ENCODE results near the gene QKI.
"Not testable (repeated sequence)": the region's sequence is repeated elsewhere in the genome, so short reads cannot be mapped to it uniquely, and the experiment has no call there.

QKI gene

DNA sequence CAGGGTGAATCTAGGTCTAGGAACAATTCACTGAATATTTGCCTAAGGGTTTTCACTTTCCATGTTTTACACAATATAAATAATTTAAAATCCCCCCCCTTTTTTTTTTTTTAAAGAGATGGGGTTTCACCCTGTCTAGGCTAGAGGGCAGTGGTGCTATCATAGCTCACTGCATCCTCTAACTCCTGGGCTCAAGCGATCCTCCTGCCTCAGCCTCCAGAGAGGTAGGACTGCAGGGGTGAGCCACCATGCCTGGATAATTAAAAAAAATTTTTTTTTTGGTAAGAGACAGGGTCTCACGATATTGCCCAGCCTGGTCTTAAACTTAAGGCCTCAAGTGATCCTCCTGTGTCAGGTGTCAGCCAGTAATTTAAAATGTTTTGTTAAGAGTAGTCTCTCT, 17.8 kb downstream of the QKI start:
- peaks cover 4% of the 10 kb centered on the region for H3K4me1 ChIP-seq
- TF ChIP-seq, protein P1, sequence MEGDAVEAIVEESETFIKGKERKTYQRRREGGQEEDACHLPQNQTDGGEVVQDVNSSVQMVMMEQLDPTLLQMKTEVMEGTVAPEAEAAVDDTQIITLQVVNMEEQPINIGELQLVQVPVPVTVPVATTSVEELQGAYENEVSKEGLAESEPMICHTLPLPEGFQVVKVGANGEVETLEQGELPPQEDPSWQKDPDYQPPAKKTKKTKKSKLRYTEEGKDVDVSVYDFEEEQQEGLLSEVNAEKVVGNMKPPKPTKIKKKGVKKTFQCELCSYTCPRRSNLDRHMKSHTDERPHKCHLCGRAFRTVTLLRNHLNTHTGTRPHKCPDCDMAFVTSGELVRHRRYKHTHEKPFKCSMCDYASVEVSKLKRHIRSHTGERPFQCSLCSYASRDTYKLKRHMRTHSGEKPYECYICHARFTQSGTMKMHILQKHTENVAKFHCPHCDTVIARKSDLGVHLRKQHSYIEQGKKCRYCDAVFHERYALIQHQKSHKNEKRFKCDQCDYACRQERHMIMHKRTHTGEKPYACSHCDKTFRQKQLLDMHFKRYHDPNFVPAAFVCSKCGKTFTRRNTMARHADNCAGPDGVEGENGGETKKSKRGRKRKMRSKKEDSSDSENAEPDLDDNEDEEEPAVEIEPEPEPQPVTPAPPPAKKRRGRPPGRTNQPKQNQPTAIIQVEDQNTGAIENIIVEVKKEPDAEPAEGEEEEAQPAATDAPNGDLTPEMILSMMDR (IDR thresholded peaks at IDR 0.05): no peak

DNA sequence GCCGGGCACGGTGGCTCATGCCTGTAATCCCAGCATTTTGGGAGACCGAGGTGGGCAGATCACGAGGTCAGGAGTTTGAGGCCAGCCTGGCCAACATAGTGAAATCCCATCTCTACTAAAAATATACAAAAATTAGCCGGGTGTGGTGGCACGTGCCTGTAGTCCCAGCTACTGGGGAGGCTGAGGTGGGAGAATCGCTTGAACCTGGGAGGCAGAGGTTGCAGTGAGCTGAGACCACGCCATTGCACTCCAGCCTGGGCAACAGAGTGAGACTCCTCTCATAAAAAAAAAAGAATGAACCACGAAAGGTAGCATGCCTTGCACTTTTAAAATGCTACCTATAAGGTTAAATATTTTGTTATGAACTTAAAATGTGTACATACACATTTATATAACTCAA, 19.0 kb downstream of the QKI start:
- not testable (repeated sequence) for H3K4me2 ChIP-seq (ENCODE audit: low read length); H3K4me3 ChIP-seq (ENCODE audit: low read depth, low read length); H2AFZ ChIP-seq; H3K36me3 ChIP-seq (ENCODE audit: control insufficient read depth, insufficient read depth, low read length); H3K4me1 ChIP-seq; H3K27ac ChIP-seq; H3K9me3 ChIP-seq (ENCODE audit: control insufficient read depth, low read length); H3K27me3 ChIP-seq (ENCODE audit: control insufficient read depth, insufficient read depth, low read length); H3K9ac ChIP-seq
- peaks cover 47% of the 10 kb centered on the region for H3K79me2 ChIP-seq

More for the DNA sequence above, 17.8 kb downstream of the QKI start:
- Histone ChIP-seq H3K36me3 (ENCODE audit: control insufficient read depth, insufficient read depth, low read length) (no peaks in the 10 kb centered on the region), H3K9me3 (ENCODE audit: control insufficient read depth, low read length) (no peaks in the 10 kb centered on the region), H3K79me2 (peaks cover 43% of the 10 kb centered on the region), H2AFZ (no peak overlapping the region), H3K27me3 (ENCODE audit: control insufficient read depth, insufficient read depth, low read length) (no peaks in the 10 kb centered on the region), H3K9ac (no peak overlapping the region), H3K4me3 (ENCODE audit: low read depth, low read length) (no peak overlapping the region), H3K27ac (no peak overlapping the region), H3K4me2 (ENCODE audit: low read length) (no peak overlapping the region)

DNA sequence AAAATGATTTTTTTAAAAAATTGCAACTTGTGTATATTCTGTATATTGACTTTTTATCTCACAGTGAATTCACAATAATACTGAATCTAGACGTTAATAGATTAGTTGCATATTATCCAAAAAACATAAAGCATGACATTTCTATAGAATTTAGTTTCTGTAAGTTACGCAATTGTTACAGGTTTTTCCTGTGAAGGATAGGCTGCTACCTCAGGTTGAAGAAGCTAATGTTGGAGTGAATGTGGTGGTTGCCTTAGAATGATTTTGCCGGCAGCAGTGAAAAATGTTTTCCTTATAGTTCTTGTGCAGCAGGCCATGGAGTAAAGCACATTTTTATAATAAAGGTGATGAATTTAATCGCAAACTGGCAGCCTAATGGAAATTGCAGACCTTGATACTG, 20.5 kb downstream of the QKI start:
- Histone ChIP-seq H3K27me3 (ENCODE audit: control insufficient read depth, insufficient read depth, low read length) (no peaks in the 10 kb centered on the region), H3K79me2 (peaks cover 52% of the 10 kb centered on the region), H2AFZ (no peak overlapping the region), H3K9ac (no peak overlapping the region), H3K4me2 (ENCODE audit: low read length) (no peak overlapping the region), H3K36me3 (ENCODE audit: control insufficient read depth, insufficient read depth, low read length) (no peaks in the 10 kb centered on the region), H3K9me3 (ENCODE audit: control insufficient read depth, low read length) (no peaks in the 10 kb centered on the region), H3K4me3 (ENCODE audit: low read depth, low read length) (no peak overlapping the region), H3K4me1 (no peaks in the 10 kb centered on the region), H3K27ac (no peak overlapping the region)
- TF ChIP-seq, protein P1 (IDR thresholded peaks at IDR 0.05): no peak

DNA sequence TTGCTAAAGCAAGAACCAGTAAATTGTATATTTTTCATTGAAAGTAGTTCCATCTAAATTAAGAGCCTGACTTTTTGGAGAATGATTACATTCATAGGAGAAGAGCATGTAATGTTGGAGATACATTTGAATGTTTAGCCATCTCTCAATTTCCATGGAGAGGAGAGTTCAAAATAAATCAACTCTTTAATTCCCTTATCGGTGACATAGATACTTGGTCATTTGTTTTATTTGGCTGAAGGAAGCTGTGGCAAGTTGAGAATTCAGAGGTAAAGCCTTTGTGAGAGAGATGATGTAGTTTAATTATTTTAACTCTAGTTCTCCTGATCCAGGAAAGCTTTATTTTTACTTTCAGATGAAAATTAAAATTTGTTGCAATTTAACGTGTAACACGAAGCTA, 22.3 kb downstream of the QKI start:
- Histone ChIP-seq H3K27me3 (ENCODE audit: control insufficient read depth, insufficient read depth, low read length) (no peaks in the 10 kb centered on the region), H3K27ac (no peak overlapping the region), H3K4me3 (ENCODE audit: low read depth, low read length) (no peak overlapping the region), H2AFZ (no peak overlapping the region), H3K36me3 (ENCODE audit: control insufficient read depth, insufficient read depth, low read length) (no peaks in the 10 kb centered on the region), H3K4me2 (ENCODE audit: low read length) (no peak overlapping the region), H3K4me1 (no peaks in the 10 kb centered on the region), H3K9ac (no peak overlapping the region), H3K79me2 (peaks cover 52% of the 10 kb centered on the region), H3K9me3 (ENCODE audit: control insufficient read depth, low read length) (no peaks in the 10 kb centered on the region)
- TF ChIP-seq, protein P1 (IDR thresholded peaks at IDR 0.05): no peak

DNA sequence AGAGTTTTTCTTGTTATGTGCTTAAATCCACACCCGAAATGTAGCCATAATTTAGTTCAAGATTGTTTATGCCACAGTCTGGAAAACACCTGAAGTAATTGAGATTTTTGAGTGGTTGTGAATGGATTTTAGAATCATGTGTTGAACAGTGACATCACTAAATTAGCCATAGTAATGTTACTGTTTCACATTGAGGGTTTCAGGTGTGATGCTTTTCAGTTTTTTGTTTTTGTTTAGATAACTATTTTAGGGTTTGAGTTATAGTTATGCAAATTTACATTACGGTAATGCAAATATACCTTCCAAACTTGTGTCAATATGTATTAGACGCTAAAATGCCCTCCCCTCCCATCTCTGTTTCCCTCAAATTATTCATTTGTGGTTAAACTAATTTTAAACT, 22.9 kb downstream of the QKI start:
- Histone ChIP-seq H3K4me3 (ENCODE audit: low read depth, low read length) (no peak overlapping the region), H3K4me1 (no peaks in the 10 kb centered on the region), H3K4me2 (ENCODE audit: low read length) (no peak overlapping the region), H3K27ac (no peak overlapping the region), H3K27me3 (ENCODE audit: control insufficient read depth, insufficient read depth, low read length) (no peaks in the 10 kb centered on the region), H3K79me2 (peaks cover 52% of the 10 kb centered on the region), H3K9ac (no peak overlapping the region), H3K36me3 (ENCODE audit: control insufficient read depth, insufficient read depth, low read length) (no peaks in the 10 kb centered on the region), H2AFZ (no peak overlapping the region), H3K9me3 (ENCODE audit: control insufficient read depth, low read length) (no peaks in the 10 kb centered on the region)
- TF ChIP-seq, protein P1 (IDR thresholded peaks at IDR 0.05): no peak

All from parathyroid adenoma (tissue), 2 donors.